HepG2 (cell line): Measurements from ENCODE around the gene ASIC3. TPM values are rescaled to one million over a fixed set of nuclear protein-coding genes. Genes with fewer than 3 reads are reported as not detected.

Experiments used
- AKNA ChIP-seq: sonication (generic); formaldehyde crosslinking; IDR thresholded peaks from 2 replicates; pipeline ENCODE4 v1.4.0; 2020; ENCODE audit warnings: missing genetic modification reagents, borderline replicate concordance
- FOXM1 ChIP-seq: sonication (generic); formaldehyde crosslinking; IDR thresholded peaks from 2 replicates; pipeline ENCODE4 v1.5.0; 2020; ENCODE audit warnings: missing genetic modification reagents
- FOXO1 ChIP-seq: sonication (generic); formaldehyde crosslinking; IDR thresholded peaks from 2 replicates; pipeline ENCODE4 v1.4.0; 2020; ENCODE audit warnings: missing genetic modification reagents
- IKZF4 ChIP-seq: sonication (generic); formaldehyde crosslinking; IDR thresholded peaks from 2 replicates; pipeline ENCODE4 v1.5.1; 2020; ENCODE audit warnings: borderline replicate concordance, mild to moderate bottlenecking, low read depth, missing genetic modification reagents; ENCODE audit errors: not compliant biosample characterization
- MBNL3 ChIP-seq: fragments of 250-450 bp; sonication (Bioruptor Pico); conservative IDR thresholded peaks from 2 replicates; pipeline ENCODE4 v1.8.0; 2022; ENCODE audit warnings: mild to moderate bottlenecking, inconsistent platforms
- PAX8 ChIP-seq: sonication (generic); formaldehyde crosslinking; IDR thresholded peaks from 2 replicates; pipeline ENCODE4 v1.8.0; 2022; ENCODE audit warnings: mild to moderate bottlenecking, missing genetic modification reagents, borderline replicate concordance
- SMARCE1 ChIP-seq: fragments of 450-650 bp; IDR thresholded peaks from 2 replicates; pipeline ENCODE4 v1.6.1; 2017; ENCODE audit warnings: borderline replicate concordance
- SP2 ChIP-seq: sonication (generic); formaldehyde crosslinking; IDR thresholded peaks from 2 replicates; pipeline ENCODE4 v1.5.1; 2020; ENCODE audit warnings: mild to moderate bottlenecking, missing genetic modification reagents
- STAT5B ChIP-seq: sonication (generic); formaldehyde crosslinking; IDR thresholded peaks from 2 replicates; pipeline ENCODE4 v1.4.0; 2020; ENCODE audit warnings: missing genetic modification reagents
- THRA ChIP-seq: sonication (generic); formaldehyde crosslinking; IDR thresholded peaks from 2 replicates; pipeline ENCODE4 v1.4.0; 2020; ENCODE audit warnings: missing genetic modification reagents, borderline replicate concordance
- ZBTB8A ChIP-seq: sonication (generic); formaldehyde crosslinking; IDR thresholded peaks from 2 replicates; pipeline ENCODE4 v1.4.0; 2020; ENCODE audit warnings: mild to moderate bottlenecking, low read depth, missing genetic modification reagents, borderline replicate concordance
- ZMAT3 ChIP-seq: sonication (generic); formaldehyde crosslinking; conservative IDR thresholded peaks from 2 replicates; pipeline ENCODE4 v1.7.0; 2021; ENCODE audit warnings: missing genetic modification reagents
- ZNF331 ChIP-seq: sonication (generic); formaldehyde crosslinking; IDR thresholded peaks from 2 replicates; pipeline ENCODE4 v1.4.0; 2020; ENCODE audit warnings: missing genetic modification reagents
- ZNF343 ChIP-seq: sonication (generic); formaldehyde crosslinking; IDR thresholded peaks from 2 replicates; pipeline ENCODE4 v1.4.0; 2020; ENCODE audit warnings: mild to moderate bottlenecking, missing genetic modification reagents
- ZNF646 ChIP-seq: sonication (generic); formaldehyde crosslinking; IDR thresholded peaks from 2 replicates; pipeline ENCODE4 v1.9.0; 2021; ENCODE audit warnings: mild to moderate bottlenecking, missing genetic modification reagents
- ZNF740 ChIP-seq: sonication (generic); formaldehyde crosslinking; IDR thresholded peaks from 2 replicates; pipeline ENCODE4 v1.4.0; 2020; ENCODE audit warnings: missing genetic modification reagents
- ZNF792 ChIP-seq: IDR thresholded peaks from 2 replicates; pipeline ENCODE4 v1.6.1; 2016
- polyA plus RNA-seq, 8 experiments: library from polyadenylated mRNA; depleted of rRNA in 3 of 8; stranded (reverse) in 7 of 8; unstranded in 1 of 8; fragments of >200 nt; fragmentation: Illumina TruSeq in 4 of 8; extraction: Trizol in 4 of 8; gene quantifications; 2 replicates each; pipeline versions ENCODE4 v1.2.1 to v1.2.3, GENCODE V29; 2011 to 2016; ENCODE audit warnings: low read depth in 4 of 8, missing spikeins in 1 of 8, mixed read lengths in 1 of 8; ENCODE audit not compliant: insufficient read depth in 1 of 8
- total RNA-seq, 5 experiments: library from RNA; depleted of rRNA; stranded (reverse); fragments of >200 nt; fragmentation: Illumina TruSeq; extraction: Trizol; gene quantifications; 2 replicates each; pipeline ENCODE4 v1.2.3, GENCODE V29; 2016; ENCODE audit warnings: low read depth in 1 of 5

Gene ASIC3
- total and polyA plus RNA-seq, 2 of the 13 experiments (the other 11 are each of a cell fraction or from before 2014, with no cell fraction given) = 0.51 TPM; not detected in 1

- TF ChIP-seq ZNF646 (CRISPR knock-in tag) (no peak), MBNL3 (no peak), ZMAT3 (no peak), SMARCE1 (no peak), ZNF331 (0 out of 2 replicates have a peak, but pooled peaks have one; percentile 13), SP2 (CRISPR knock-in tag) (no peak), ZBTB8A (CRISPR knock-in tag) (no peak), STAT5B (CRISPR knock-in tag) (no peak), ZNF792 (CRISPR knock-in tag) (peak; percentile 50; the same call in 1 of the 2 replicates), PAX8 (no peak; the same call in 1 of the 2 replicates), ZNF343 (CRISPR knock-in tag) (peak; percentile 82; the same call in 1 of the 2 replicates), FOXM1 (CRISPR knock-in tag) (no peak), THRA (CRISPR knock-in tag) (no peak), IKZF4 (CRISPR knock-in tag) (no peak), FOXO1 (CRISPR knock-in tag) (no peak), AKNA (CRISPR knock-in tag) (no peak), ZNF740 (CRISPR knock-in tag) (no peak)
Observed at GRCh38 chr7:151080522-151081169, 32.3 kb downstream of the ASIC3 start, which contains the start of gene FASTK (continued).
